Measurements from ENCODE around the gene NDUFAF2. TPM values are rescaled to one million over a fixed set of nuclear protein-coding genes. Genes with fewer than 3 reads are reported as not detected.

The NDUFAF2 gene
- total and polyA plus RNA-seq, 2 of the 13 experiments (the other 11 are each of a cell fraction or from before 2014, with no cell fraction given): 34.0 to 78.4 TPM

- TF ChIP-seq DNMT3B (CRISPR knock-in tag; conservative IDR thresholded peaks at IDR 0.05) (0 out of 2 replicates have a peak, but pooled peaks have one; percentile 39), MZF1 (CRISPR knock-in tag; IDR thresholded peaks at IDR 0.05; ENCODE audit: borderline replicate concordance) (0 out of 2 replicates have a peak, but pooled peaks have one; percentile 14), E2F5 (CRISPR knock-in tag; conservative IDR thresholded peaks at IDR 0.05) (no peak), ARNT2 (CRISPR knock-in tag; IDR thresholded peaks at IDR 0.05; ENCODE audit: low read depth) (no peak), JUND (CRISPR knock-in tag; IDR thresholded peaks at IDR 0.05) (no peak), ZNF567 (CRISPR knock-in tag; IDR thresholded peaks at IDR 0.05; ENCODE audit: borderline replicate concordance) (0 out of 2 replicates have a peak, but pooled peaks have one; percentile 69), PRMT3 (CRISPR knock-in tag; IDR thresholded peaks at IDR 0.05; ENCODE audit: borderline replicate concordance, low read depth) (peak; percentile 23; the same call in 1 of the 2 replicates), JDP2 (CRISPR knock-in tag; IDR thresholded peaks at IDR 0.05; ENCODE audit: borderline replicate concordance) (no peak), CEBPB (IDR thresholded peaks at IDR 0.05; ENCODE audit: borderline replicate concordance, low read depth, low read length) (0 out of 2 replicates have a peak, but pooled peaks have one; percentile 32), RAD21 (CRISPR knock-in tag; IDR thresholded peaks at IDR 0.05) (0 out of 2 replicates have a peak, but pooled peaks have one; percentile 5), SRSF4 (IDR thresholded peaks at IDR 0.05; ENCODE audit: low read depth, low read length, poor library complexity, severe bottlenecking) (no peak), LCORL (IDR thresholded peaks at IDR 0.05) (no peak), LCORL (CRISPR knock-in tag; IDR thresholded peaks at IDR 0.05) (peak; percentile 41), MAZ (IDR thresholded peaks at IDR 0.05; ENCODE audit: borderline replicate concordance, low read depth, low read length) (no peak), MAZ (CRISPR knock-in tag; IDR thresholded peaks at IDR 0.05; ENCODE audit: low read depth) (peak; percentile 12; the same call in 1 of the 2 replicates), MEF2D (CRISPR knock-in tag; IDR thresholded peaks at IDR 0.05) (0 out of 2 replicates have a peak, but pooled peaks have one; percentile 20), POLR2G (IDR thresholded peaks at IDR 0.05; ENCODE audit: low read depth, low read length) (no peak), RFXAP (CRISPR knock-in tag; IDR thresholded peaks at IDR 0.05; ENCODE audit: borderline replicate concordance) (0 out of 2 replicates have a peak, but pooled peaks have one; percentile 6), ZNF460 (CRISPR knock-in tag; IDR thresholded peaks at IDR 0.05; ENCODE audit: borderline replicate concordance) (no peak), SAP130 (CRISPR knock-in tag; IDR thresholded peaks at IDR 0.05; ENCODE audit: low read depth) (0 out of 2 replicates have a peak, but pooled peaks have one; percentile 3), ZBTB1 (CRISPR knock-in tag; IDR thresholded peaks at IDR 0.05; ENCODE audit: borderline replicate concordance) (no peak)
- TF ChIP-seq, protein P1, sequence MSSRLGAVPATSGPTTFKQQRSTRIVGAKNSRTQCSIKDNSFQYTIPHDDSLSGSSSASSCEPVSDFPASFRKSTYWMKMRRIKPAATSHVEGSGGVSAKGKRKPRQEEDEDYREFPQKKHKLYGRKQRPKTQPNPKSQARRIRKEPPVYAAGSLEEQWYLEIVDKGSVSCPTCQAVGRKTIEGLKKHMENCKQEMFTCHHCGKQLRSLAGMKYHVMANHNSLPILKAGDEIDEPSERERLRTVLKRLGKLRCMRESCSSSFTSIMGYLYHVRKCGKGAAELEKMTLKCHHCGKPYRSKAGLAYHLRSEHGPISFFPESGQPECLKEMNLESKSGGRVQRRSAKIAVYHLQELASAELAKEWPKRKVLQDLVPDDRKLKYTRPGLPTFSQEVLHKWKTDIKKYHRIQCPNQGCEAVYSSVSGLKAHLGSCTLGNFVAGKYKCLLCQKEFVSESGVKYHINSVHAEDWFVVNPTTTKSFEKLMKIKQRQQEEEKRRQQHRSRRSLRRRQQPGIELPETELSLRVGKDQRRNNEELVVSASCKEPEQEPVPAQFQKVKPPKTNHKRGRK (CRISPR knock-in tag; IDR thresholded peaks at IDR 0.05): 0 out of 2 replicates have a peak, but pooled peaks have one; percentile 30
- TF ChIP-seq, protein P2, sequence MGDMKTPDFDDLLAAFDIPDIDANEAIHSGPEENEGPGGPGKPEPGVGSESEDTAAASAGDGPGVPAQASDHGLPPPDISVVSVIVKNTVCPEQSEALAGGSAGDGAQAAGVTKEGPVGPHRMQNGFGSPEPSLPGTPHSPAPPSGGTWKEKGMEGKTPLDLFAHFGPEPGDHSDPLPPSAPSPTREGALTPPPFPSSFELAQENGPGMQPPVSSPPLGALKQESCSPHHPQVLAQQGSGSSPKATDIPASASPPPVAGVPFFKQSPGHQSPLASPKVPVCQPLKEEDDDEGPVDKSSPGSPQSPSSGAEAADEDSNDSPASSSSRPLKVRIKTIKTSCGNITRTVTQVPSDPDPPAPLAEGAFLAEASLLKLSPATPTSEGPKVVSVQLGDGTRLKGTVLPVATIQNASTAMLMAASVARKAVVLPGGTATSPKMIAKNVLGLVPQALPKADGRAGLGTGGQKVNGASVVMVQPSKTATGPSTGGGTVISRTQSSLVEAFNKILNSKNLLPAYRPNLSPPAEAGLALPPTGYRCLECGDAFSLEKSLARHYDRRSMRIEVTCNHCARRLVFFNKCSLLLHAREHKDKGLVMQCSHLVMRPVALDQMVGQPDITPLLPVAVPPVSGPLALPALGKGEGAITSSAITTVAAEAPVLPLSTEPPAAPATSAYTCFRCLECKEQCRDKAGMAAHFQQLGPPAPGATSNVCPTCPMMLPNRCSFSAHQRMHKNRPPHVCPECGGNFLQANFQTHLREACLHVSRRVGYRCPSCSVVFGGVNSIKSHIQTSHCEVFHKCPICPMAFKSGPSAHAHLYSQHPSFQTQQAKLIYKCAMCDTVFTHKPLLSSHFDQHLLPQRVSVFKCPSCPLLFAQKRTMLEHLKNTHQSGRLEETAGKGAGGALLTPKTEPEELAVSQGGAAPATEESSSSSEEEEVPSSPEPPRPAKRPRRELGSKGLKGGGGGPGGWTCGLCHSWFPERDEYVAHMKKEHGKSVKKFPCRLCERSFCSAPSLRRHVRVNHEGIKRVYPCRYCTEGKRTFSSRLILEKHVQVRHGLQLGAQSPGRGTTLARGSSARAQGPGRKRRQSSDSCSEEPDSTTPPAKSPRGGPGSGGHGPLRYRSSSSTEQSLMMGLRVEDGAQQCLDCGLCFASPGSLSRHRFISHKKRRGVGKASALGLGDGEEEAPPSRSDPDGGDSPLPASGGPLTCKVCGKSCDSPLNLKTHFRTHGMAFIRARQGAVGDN (CRISPR knock-in tag; IDR thresholded peaks at IDR 0.05): peak; percentile 0; the same call in 1 of the 2 replicates
Measured at GRCh38 chr5:61162832-61163567, 218.0 kb downstream of the NDUFAF2 start (continued).
